ENCODE results near the gene TACR2. TPM values are rescaled to one million over a fixed set of nuclear protein-coding genes. Genes with fewer than 3 reads are reported as not detected.
"Not testable (repeated sequence)": the region's sequence is repeated elsewhere in the genome, so short reads cannot be mapped to it uniquely, and the experiment has no call there.

TACR2 gene
- total RNA-seq, 2 donors from 2014 or later, result 0.24 to 0.41 TPM

GRCh38 chr10:69452676-69453415, 36.1 kb upstream of the TACR2 start:
- Histone ChIP-seq H3K36me3 (no peaks in the 10 kb centered on the region), H3K9me3 (no peaks in the 10 kb centered on the region), H3K27me3 (no peaks in the 10 kb centered on the region), H3K27ac (no peak overlapping the region), H3K4me1 (peaks cover 0 to 48% of the 10 kb centered on the region in 2 donors), H3K4me3 (no peak overlapping the region)
- no peak for DNase-seq (ENCODE audit: low spot score)
- TF ChIP-seq, protein P1, sequence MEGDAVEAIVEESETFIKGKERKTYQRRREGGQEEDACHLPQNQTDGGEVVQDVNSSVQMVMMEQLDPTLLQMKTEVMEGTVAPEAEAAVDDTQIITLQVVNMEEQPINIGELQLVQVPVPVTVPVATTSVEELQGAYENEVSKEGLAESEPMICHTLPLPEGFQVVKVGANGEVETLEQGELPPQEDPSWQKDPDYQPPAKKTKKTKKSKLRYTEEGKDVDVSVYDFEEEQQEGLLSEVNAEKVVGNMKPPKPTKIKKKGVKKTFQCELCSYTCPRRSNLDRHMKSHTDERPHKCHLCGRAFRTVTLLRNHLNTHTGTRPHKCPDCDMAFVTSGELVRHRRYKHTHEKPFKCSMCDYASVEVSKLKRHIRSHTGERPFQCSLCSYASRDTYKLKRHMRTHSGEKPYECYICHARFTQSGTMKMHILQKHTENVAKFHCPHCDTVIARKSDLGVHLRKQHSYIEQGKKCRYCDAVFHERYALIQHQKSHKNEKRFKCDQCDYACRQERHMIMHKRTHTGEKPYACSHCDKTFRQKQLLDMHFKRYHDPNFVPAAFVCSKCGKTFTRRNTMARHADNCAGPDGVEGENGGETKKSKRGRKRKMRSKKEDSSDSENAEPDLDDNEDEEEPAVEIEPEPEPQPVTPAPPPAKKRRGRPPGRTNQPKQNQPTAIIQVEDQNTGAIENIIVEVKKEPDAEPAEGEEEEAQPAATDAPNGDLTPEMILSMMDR (IDR thresholded peaks at IDR 0.05), result no peak

- Histone ChIP-seq H3K4me1 (peaks cover 0 to 38% of the 10 kb centered on the region in 2 donors), H3K27ac (peak overlapping the region; percentile 46 to 80), H3K27me3 (no peaks in the 10 kb centered on the region), H3K4me3 (peak overlapping the region; percentile 55 to 85), H3K36me3 (no peaks in the 10 kb centered on the region), H3K9me3 (no peaks in the 10 kb centered on the region)
- no peak for DNase-seq (ENCODE audit: low spot score)
- TF ChIP-seq, protein P1 (IDR thresholded peaks at IDR 0.05), result no peak
Observed at GRCh38 chr10:69451784-69452251, 35.1 kb upstream of the TACR2 start.

- TF ChIP-seq, protein P1 (IDR thresholded peaks at IDR 0.05), result no peak
- H3K27ac ChIP-seq, result peak within 1 kb of the TSS; percentile 46 to 80
- H3K9me3 ChIP-seq, result no peaks in the 10 kb centered on the region
- peaks cover 0 to 34% of the 10 kb centered on the region in 2 donors for H3K4me1 ChIP-seq
- no peaks in the 10 kb centered on the region for H3K36me3 ChIP-seq
- peak; percentile 81 for DNase-seq (ENCODE audit: low spot score)
- H3K4me3 ChIP-seq, result peak within 1 kb of the TSS; percentile 55 to 85
- H3K27me3 ChIP-seq, result no peaks in the 10 kb centered on the region
Observed at GRCh38 chr10:69451209-69451783, 34.6 kb upstream of the TACR2 start, which contains the start of gene TSPAN15. Gene TSPAN15, plus strand, starts transcription at chr10:69451465. Its CDS starts 130 bp downstream, at chr10:69451595.

GRCh38 chr10:69450395-69450794, 33.7 kb upstream of the TACR2 start:
- H3K27me3 ChIP-seq; DNase-seq (ENCODE audit: low spot score); H3K4me3 ChIP-seq; H3K9me3 ChIP-seq; H3K36me3 ChIP-seq: not testable (repeated sequence)
- H3K27ac ChIP-seq, result peak overlapping the region; percentile 0 to 13
- peaks cover 0 to 34% of the 10 kb centered on the region in 2 donors for H3K4me1 ChIP-seq

GRCh38 chr10:69449841-69450240, 33.1 kb upstream of the TACR2 start:
- no peaks in the 10 kb centered on the region for H3K9me3 ChIP-seq
- TF ChIP-seq, protein P1 (IDR thresholded peaks at IDR 0.05), result peak; percentile 59 to 70
- peaks cover 0 to 34% of the 10 kb centered on the region in 2 donors for H3K4me1 ChIP-seq
- no peak overlapping the region for H3K4me3 ChIP-seq
- no peaks in the 10 kb centered on the region for H3K36me3 ChIP-seq
- no peaks in the 10 kb centered on the region for H3K27me3 ChIP-seq
- peak; percentile 73 for DNase-seq (ENCODE audit: low spot score)
- peak overlapping the region in 1 of 2 donors; percentile 13 for H3K27ac ChIP-seq

DNA sequence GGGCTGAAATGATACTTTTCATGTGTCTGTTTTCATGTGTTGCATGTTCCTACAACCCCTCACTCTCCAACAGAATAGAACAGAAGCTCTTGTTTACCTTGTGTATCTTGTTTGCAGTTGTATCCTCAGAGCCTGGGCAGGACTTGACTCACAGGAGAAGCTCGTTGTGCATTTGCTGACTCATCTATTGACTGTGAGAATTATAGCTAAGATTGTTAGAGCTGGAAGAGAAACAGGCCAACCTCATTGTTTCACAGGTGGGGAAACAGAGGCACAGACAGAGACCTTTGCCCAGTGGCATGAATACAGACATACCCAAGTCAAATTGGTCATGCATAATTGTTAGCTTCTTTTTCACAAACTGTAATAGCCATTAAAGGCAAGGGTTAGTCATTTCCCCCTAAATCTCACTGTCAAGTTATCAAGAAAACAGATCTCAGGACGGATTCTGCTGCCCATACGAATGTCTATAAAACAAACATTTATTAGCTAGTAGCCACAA, 30.0 kb upstream of the TACR2 start:
- Histone ChIP-seq H3K4me1 (peaks cover 0 to 18% of the 10 kb centered on the region in 2 donors), H3K36me3 (no peaks in the 10 kb centered on the region), H3K27ac (no peak overlapping the region), H3K4me3 (no peak overlapping the region), H3K9me3 (no peaks in the 10 kb centered on the region), H3K27me3 (no peaks in the 10 kb centered on the region)
- no peak for DNase-seq (ENCODE audit: low spot score)
- TF ChIP-seq, protein P1 (IDR thresholded peaks at IDR 0.05), result no peak

Measured in right atrium auricular region (tissue), 2 donors.